ENCODE data around the gene CIRBP. TPM values are rescaled to one million over a fixed set of nuclear protein-coding genes. Genes with fewer than 3 reads are reported as not detected.

CIRBP gene
- total and polyA plus RNA-seq, 3 donors from 2014 or later: 483 to 661 (median 621) TPM

- Histone ChIP-seq H3K4me1 (peaks cover 20% of the 10 kb centered on the region), H3K4me3 (no peak within 1 kb of the TSS), H3K27me3 (no peaks in the 10 kb centered on the region), H3K36me3 (ENCODE audit: low read depth, missing control alignments) (no peaks in the 10 kb centered on the region), H3K27ac (no peak within 1 kb of the TSS), H3K9me3 (no peaks in the 10 kb centered on the region)
- no peak for DNase-seq
- WGBS, 2 donors: 0% methylated on average over 43 of the region's 113 CpGs; no CpG with 5 or more reads in 1 of the 2 donors
- TF ChIP-seq POLR2A (IDR thresholded peaks at IDR 0.05) (no peak), CTCF (IDR thresholded peaks at IDR 0.05) (no peak)
- intact Hi-C loops (cut with DNase I; ENCODE audit: low total_unique reads): no loop called here
Observed at GRCh38 chr19:1285737-1286360, 16.7 kb downstream of the CIRBP start, which contains the start of gene EFNA2. Gene EFNA2 (plus strand): TSS chr19:1285873. CDS start chr19:1286169, 296 bp downstream.

- H3K4me3 ChIP-seq: no peak overlapping the region
- DNase-seq: no peak
- intact Hi-C loops (cut with DNase I; ENCODE audit: low total_unique reads): no loop called here
- H3K9me3 ChIP-seq: no peaks in the 10 kb centered on the region
- H3K27me3 ChIP-seq: no peaks in the 10 kb centered on the region
- peaks cover 20% of the 10 kb centered on the region for H3K4me1 ChIP-seq
- no peaks in the 10 kb centered on the region for H3K36me3 ChIP-seq (ENCODE audit: low read depth, missing control alignments)
- H3K27ac ChIP-seq: no peak overlapping the region
- TF ChIP-seq POLR2A (IDR thresholded peaks at IDR 0.05) (no peak), CTCF (IDR thresholded peaks at IDR 0.05) (no peak)
- WGBS, 2 donors: 23 to 37% methylated on average over 3 to 25 of the region's 38 CpGs
Observed at GRCh38 chr19:1286487-1287353, 17.6 kb downstream of the CIRBP start.

DNA sequence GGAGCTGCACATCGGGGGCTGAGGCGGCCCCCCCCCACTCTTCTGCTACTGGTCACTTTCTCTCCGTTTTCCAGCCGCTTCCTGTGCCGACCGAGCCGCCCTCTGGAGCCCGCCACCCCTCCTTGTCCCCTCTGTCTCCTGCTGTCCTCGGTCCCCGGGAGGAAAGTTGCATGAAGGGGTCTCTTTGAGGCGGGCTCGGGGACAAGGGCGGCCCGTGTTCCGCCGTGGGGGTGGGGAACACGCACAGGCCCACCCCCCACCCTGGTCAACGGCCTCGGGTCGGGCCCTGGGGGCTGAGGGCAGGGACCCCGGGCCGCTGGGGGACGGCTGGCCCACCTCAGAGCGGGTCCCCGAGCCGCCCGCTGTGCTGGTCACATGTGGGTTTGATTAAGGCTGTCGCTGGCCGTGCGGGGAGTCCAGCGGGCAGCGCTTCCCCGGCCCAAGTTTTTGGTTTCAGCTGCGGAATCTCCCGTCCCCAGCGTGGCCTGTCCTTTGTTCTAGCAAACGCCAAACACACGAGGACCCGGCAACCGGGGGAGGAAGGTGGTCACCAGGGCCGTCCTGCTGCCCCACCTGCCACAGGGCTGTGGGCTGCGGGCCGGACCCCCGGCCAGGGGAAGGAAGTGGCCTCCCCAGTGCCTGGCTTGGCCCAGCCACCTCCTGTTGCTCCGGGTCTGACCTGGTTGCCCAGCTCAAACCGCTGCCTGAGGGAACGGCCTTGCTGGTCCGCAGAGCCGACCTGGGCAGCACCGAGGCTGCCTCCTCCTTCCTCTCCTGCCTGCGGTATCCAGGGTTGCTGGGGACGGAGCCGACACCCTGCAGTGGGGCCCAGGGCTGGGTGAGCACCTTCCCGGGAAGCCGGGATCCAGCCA lies 18.5 kb downstream of the CIRBP start:
- WGBS, 2 donors: 43 to 66% methylated on average over 7 to 53 of the region's 55 CpGs
- intact Hi-C loops (cut with DNase I; ENCODE audit: low total_unique reads): no loop called here
- Histone ChIP-seq H3K36me3 (ENCODE audit: low read depth, missing control alignments) (no peaks in the 10 kb centered on the region), H3K27me3 (no peaks in the 10 kb centered on the region), H3K4me3 (no peak overlapping the region), H3K4me1 (peaks cover 20% of the 10 kb centered on the region), H3K27ac (no peak overlapping the region), H3K9me3 (no peaks in the 10 kb centered on the region)
- no peak for DNase-seq
- TF ChIP-seq POLR2A (IDR thresholded peaks at IDR 0.05) (no peak), CTCF (IDR thresholded peaks at IDR 0.05) (no peak)

DNA sequence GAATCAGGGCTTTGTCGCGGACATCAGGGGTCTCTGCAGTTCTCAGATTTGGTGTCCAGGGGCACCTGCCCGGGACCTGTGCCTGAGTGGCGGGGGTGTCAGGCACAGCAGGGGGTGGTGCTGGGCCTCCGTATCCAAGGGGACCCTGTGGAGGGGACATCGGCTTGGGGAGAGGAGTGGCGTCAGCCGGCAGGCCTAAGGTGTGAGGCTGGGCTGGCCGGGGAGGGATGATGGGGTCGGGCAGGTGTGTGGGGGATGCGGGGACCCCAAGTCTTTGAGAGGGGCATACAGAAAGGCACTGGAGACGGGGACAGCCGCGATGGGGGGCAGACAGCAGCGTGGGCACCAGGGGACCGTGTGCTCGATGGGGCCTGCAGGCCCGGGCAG lies 19.1 kb downstream of the CIRBP start:
- intact Hi-C loops (cut with DNase I; ENCODE audit: low total_unique reads): no loop called here
- no peak for TF ChIP-seq POLR2A (IDR thresholded peaks at IDR 0.05)
- TF ChIP-seq CTCF (IDR thresholded peaks at IDR 0.05): no peak
- Histone ChIP-seq H3K4me1 (peaks cover 14% of the 10 kb centered on the region), H3K9me3 (no peaks in the 10 kb centered on the region), H3K27me3 (no peaks in the 10 kb centered on the region), H3K36me3 (ENCODE audit: low read depth, missing control alignments) (no peaks in the 10 kb centered on the region), H3K4me3 (no peak overlapping the region), H3K27ac (no peak overlapping the region)
- DNase-seq: no peak
- WGBS, 2 donors: 88 to 94% methylated on average over 11 to 16 of the region's 18 CpGs
